GM18526 (cell line): ENCODE data around the gene CRIP1.

Experiments used
- POLR2A ChIP-seq: IDR thresholded peaks from 3 replicates; pipeline ENCODE4 v1.6.1; 2011; ENCODE audit not compliant: insufficient read length; ENCODE audit errors: extremely low read depth

Gene CRIP1

GRCh38 chr14:105461903-105462302 lies 24.8 kb upstream of the CRIP1 start:
- no peak for TF ChIP-seq POLR2A

DNA sequence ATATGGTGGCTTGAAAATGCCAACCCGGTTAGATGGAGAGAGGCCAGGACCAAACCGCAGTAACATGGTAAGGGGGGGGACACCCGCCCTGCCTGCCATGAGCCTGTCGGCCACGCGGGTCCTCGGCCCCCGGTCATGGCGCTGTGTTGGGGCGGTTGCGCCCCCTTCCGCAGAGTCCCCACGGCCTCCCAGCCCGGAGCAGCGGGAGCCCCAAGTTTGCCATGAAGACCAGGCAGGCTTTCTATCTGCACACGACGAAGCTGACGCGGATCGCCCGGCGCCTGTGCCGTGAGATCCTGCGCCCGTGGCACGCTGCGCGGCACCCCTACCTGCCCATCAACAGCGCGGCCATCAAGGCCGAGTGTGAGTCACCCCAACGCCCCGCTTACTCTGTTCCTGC lies 22.2 kb upstream of the CRIP1 start:
- TF ChIP-seq POLR2A, result no peak

DNA sequence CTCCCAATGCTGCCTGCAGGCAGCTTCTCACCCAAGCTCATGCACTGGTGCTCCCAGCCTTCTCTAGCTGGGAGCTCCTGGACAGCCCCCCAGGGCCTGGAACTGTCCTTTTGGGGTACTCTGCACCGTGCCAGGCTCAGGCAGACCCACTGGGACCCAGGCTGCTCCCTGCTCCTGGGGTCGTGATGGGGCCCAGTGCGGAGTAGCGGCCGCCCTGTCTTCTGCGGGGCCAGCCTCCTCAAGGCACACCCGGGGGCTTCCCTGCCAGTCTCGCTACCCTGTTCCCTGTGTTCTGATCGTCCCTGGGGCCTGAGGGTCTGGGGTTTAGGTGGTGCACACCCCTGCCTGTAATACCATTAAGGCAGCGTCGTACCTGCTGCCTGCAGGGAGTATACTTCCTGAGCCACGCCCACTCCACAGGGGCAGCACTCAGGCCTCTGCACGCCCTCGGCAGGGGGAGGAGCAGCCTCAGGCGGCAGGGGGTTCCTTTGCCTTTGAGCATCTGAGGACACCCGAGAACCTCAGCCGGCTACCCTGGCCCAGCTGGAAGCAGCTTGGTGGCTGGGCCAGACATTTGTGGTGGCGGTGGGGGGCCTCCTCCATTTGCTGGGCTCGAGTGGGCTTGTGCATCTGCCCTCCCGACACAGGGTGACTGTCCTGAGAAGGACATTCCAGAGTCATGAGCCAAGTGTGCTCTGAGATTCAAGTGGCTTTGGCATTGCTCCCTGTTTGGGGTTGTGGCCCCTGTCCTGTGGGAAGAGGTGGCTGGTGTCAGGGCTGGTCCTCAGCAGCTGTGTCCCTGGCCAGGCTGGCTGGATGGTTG lies 21.3 kb upstream of the CRIP1 start:
- TF ChIP-seq POLR2A, result no peak

DNA sequence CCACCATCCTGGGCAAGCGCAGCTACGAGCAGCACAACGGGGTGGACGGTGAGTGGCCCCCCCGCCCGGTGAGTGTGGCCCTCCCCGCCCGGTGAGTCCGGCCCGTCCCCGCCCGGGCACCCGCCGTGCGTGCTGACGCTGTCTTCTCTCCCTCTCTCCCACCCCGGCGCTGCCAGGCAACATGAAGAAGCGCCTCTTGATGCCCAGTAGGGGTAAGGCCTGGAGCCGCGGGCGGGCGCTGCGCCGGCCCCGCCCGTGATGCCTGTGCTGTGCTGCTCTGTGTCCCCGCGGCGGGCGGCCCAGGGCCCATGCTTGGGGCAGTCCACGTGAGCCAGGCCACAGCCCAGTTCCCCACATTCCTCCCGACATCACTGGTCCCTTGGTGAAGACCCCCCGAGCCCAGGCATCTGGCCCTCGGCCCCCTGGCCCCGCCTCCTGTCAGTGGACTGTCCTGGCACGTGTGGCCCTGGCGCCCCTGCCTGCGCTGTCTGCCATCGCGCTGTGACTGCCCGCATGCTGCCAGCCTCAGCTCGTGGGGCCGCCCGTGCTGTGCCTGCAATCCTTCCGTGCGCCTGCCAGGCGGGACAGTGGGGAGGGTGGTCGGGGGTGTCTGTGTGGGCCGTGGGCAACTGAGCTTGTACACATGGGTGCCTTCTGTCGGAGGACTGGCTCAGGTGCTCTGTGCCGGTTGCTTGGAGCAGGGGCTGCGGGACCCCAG lies 20.0 kb upstream of the CRIP1 start:
- TF ChIP-seq POLR2A, result no peak

DNA sequence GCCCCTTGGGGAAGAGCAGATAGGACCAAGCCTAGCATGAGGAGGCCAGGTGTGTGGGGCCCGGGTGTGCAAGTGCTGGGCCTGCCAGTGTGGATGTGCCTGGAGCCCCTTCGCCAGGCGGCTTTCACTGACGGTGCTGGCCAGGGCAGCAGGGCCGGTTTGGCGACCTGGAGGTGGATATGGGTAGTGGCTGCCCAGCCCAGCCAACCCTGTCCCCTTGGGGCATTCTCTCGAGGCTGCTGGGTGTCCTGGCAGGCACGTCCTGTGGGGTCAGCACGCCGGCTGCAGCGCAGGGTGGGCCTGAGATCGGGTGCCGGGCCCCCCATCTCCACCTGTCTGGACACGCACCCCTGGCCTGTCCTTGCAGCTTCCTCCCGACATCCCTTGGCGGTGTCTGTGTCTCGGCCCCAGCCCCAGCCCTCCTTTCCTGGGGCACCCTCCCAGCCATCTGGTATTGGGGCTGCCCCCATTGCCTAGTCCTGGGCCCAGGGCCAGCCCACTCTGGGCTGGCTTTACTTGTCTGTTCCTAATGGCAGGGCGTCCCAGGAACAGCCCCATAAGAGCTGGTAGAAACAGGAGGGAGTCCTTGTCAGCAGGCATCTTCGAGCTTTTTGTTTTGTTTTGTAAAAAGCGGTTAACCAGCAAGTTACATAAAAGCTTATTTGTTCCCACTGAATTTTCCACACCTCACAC lies 19.3 kb upstream of the CRIP1 start:
- no peak for TF ChIP-seq POLR2A

DNA sequence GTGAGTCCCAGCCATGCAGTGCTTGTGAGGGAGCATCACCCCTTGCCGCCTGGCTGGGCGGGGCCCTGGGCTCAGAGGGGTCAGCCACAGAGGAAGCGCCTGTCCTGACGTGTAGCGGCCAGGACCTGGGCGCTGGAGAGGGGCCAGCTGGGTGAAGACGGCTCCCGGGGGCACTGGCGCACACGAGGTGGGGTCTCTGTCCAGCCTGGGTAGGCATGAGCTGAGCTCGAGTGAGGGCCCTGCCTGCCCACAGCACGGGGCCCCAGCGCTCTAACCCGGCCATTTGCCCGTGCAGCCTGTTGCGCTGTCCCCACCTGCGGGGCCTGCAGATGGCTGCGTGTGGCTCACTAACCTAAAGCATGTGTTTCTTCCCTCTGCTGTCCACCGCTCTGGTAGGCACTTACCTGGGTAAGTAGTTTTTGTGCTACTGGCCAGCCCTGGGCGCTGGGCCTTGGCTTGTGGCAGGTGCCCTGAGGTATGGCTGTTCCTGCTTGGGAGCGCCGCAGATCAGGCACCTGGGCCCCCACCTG lies 18.7 kb upstream of the CRIP1 start:
- TF ChIP-seq POLR2A, result no peak

GRCh38 chr14:105468621-105469241 lies 18.0 kb upstream of the CRIP1 start:
- no peak for TF ChIP-seq POLR2A

- TF ChIP-seq POLR2A, result no peak
These were observed 17.0 kb upstream of the CRIP1 start for GRCh38 chr14:105469456-105470349.

- no peak for TF ChIP-seq POLR2A
These were observed 16.1 kb upstream of the CRIP1 start for GRCh38 chr14:105470350-105471296.

DNA sequence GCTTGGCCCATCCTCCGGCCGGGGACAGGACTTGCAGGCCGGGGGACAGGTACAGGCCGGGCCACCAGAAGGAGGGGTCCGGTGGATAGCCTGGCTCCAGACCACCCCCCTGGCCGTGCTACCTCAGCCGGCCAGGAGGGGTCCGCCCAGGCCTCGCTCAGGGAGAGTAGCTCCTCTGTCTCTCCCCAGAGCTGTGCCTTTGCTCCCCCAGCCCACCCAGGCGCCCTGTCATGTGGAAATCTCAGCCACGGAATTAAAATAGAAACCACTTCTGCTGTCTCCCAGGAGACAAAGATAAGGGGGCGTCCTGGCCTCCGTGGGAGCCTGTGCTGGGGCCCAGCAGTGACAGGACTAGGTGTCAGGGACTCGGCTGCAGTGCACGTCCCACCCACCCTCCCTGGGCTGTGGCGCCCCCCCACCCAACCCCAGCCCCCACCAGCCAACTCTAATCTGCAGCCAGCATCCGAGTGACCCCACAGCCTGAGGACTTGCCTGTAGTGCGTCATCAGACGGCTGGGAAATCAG lies 15.3 kb upstream of the CRIP1 start:
- TF ChIP-seq POLR2A, result no peak

DNA sequence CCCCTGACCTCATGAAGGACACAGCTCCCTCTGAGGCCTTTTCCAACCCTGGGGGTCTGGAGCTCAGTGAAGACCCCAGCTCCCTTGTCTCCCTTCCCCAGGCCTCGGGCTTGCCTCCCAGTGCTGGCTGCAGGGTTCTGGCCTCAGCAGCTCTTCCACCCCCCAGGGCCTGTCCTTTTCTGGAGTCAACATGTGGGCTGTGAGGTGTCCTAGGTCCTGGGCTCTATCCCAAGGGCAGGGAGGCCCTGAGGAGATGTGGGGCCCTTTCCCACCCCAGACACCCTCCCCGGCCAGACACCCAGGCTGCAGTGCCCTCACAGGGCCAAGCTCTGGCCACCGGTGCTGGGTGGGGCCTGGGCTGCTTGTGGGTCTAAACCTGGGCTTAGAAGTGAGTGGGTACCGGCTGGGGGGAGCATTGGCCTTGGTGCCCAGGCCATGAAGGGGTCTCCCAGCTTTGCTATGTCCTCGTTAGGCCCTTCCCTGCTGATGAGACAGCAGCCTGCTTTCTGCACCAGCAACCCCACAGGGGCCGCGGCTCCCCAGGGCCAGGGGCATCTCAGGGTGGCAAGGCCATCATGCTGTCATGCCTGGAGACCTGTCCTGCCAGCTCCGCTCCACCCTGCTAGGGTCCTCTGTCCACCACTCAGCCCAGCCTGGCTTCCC lies 14.7 kb upstream of the CRIP1 start:
- no peak for TF ChIP-seq POLR2A

DNA sequence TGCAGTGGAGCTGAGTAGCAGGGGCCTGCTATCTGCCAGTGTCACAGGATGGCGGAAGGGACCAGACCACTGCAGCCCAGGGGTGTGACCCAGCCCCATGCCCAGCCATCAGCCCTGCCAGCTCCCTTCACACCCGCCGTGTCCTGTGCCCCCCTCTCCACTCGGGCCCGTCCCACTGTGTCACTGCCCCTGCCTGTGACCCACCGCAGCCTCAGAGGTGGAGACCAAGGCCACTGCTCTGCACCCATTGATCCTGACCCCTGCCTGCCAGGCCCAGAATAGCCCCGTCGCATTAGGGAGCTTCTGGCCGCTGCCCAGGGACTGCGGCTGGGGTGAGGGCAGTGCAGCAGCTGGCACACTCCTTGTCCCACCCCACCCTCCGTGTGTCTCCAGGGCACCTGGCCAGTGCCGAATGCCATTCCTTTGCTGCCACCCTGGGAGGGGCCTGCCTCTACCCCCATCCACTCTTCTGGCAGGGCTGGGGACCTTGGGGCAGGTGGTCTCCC lies 14.1 kb upstream of the CRIP1 start:
- no peak for TF ChIP-seq POLR2A
